Putamen (tissue), 1 donor: ENCODE data around the gene CD82.

Source experiments
- DNase-seq: peaks from one replicate; pipeline ENCODE4 v3.0.0-alpha.2; 2016; ENCODE audit warnings: low spot score

The CD82 gene

DNA sequence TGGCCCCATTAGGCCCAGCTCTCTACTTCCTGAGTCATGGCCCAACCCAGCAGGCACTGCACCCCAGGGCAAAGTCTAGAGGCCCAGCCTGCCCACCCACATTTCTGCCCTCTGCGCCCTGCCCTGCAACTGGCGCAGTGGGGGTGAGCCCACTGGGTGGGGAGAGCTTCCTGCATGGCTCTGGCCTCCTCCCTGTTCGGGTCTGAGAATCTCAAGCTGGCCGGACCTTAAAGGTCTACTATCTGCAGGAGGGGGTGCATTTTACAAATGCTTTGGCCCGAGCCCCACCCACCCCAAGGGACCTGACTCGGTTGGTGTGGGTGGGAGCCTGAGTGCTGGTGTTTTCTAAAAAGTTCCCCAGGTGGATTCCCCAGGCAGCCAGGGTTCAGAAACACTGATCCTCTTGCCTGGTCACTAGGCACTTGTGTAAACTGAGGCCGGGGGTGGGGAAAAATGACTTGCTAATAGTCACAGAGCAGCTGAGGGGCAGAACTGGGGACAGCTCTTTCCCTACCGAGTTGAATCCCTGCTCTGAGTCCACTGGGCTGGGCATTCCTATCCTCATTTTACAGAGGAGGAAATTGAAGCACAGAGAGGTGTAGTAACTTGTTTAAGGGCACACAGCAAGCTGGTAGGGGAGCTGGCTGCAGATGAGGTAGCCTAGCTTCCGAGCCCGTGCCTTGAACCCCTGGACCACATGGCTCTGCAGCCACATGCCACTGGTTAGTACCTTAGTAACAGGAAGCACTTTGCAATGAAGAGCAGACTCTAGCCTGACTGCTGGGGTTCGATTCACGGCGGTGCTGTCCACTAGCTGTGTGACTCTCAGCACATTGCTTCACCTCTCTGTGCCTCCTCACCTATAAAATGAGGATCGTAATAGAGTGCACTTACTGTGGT lies 36.3 kb downstream of the CD82 start:
- DNase-seq, result no peak

DNA sequence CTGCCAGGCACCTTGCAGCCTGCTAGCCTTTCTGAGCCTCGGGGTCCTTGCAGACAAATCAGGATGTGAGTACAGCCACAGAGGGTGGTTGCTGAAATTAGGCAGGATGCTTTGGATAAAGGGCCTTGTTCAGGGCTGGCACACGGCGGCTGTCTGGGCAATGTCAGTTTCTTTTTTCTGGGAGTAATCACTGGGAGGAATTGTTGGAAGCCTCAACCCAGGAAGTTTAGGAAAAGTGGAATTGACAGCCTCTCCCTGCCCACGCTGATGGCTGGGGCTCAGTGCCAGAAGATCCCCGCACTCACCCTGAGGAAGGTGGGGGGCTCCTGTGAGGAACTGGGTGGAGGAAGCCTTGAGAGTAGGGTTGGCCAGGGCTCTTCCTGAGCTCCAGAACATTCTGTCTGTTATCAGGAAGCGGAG lies 37.4 kb downstream of the CD82 start:
- no peak for DNase-seq

DNA sequence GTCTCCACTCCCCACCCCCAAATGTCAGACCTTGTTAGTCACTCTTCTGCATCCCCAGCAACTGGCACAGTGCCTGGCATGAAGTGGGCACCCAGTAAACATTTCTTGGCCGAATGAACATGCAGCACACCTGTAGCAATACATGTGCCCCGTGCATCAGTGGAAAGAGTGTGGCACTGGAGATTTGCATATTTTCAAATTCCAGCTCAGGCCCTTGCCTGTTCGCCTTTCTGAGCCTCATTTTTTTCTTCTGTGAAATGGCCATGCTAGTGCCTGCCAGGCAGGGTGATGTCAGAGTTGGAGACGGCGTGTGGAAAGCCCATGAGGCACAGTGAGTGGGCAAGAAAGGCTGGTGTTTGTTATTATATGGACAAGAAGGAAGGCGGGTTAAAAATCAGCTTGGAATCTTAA lies 38.7 kb downstream of the CD82 start:
- no peak for DNase-seq

DNA sequence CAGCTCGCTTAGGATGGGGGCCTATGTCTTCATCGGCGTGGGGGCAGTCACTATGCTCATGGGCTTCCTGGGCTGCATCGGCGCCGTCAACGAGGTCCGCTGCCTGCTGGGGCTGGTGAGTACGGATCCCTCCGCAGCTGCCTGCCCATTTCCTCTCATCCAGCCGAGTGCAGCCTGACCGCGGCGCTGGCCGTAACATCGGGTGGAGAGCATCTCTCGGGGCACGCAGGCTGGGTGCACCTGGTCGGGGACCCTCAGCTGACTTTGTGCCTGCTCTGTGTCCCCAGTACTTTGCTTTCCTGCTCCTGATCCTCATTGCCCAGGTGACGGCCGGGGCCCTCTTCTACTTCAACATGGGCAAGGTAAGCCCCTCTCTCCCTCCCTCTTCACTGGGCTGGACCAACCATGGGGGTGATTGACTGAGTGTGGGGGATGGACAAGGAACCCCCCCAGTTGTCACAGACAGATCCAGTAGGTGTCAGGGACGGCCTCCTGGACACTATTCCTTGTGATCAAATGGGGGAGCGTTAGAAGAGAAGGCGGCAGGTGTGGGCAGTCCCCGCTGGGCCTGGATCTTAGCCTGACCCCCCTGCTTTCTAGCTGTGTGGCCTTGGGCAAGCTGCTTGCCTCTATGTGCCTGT lies 39.7 kb downstream of the CD82 start:
- no peak for DNase-seq

DNA sequence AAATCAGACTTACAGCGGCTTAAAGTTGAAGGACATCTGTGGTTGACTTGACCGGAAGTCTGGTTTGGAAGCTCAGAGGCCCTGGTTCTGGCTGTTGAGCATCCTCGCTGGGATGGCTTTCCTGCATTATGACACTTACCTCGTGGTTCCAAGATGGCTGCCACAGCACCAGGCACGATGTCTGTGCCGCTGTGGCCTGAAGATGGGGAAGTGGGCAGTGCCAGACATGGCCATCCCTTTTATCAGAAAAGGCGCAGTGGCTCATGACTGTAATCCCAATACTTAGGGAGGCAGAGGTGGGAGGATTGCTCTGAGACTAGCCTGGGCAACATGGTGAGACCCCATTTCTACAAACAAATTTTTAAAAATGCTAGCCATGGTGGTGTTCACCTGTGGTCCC lies 40.5 kb downstream of the CD82 start:
- no peak for DNase-seq

DNA sequence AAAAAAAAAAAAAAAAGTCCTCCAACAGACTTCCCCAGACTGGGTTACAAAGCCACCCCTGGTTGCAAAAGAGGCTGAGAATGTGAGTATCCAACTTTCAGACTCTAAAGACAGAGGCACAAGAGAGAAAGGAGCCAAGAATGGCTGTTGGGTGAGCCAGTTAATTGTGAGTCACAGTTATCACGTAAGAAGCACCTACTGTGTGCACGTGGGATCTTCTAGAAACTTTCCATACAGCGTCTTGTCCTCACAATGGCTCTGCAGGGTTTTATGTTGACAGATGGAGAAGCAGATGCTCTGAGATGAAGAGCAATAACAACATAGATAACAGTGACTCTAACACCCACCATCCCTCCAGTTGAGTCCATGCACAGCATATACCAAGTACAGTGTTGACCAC lies 41.0 kb downstream of the CD82 start:
- no peak for DNase-seq

DNA sequence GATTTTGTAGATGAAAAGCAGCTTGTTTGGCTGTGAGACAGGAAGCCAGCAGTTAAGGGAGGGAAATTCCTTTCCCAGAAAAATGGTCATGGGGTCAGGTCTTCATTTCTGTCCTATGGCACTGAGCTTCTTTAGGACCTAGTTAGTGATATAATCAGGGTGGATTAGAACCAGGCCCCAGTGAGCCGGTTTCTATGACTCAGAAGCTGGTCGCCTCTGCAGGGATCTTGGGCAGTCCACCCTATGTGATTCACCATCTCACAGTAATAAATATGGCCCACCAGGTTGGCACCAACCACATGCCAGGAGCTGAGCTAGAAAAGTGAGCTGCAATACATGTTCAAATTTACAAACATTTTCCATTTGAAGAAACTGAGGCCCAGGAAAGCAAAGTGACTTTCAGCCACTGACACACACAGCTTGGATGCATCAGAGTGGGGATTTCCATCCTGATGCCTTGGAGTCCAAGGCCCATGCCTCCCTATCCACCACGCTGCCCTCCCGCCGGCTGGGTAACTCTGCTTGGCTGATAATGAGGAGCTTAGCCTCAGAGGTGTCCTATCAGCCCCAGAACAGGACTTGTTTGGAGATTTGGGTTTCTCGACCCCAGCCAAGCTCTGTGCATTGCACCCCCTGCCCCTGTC lies 42.0 kb downstream of the CD82 start:
- no peak for DNase-seq

DNA sequence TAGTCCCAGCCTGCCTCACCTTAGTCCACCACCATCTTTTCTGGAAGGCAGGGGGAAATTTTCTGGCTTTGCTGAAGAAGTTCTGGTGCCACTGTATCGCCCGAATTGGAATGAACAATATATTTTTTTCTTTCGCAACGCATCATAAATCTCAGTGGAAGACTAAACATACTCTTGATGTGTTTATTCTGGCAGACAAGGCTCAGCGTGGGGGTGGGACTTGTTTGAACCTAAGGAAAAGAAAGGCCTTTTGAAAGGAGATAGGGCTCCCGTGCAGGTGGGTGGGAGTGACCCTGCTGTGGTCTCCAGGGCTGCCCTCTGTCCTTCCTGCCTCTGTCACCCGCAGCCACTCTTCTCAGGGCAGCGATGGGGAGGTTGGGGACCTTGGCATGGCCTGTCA lies 42.5 kb downstream of the CD82 start:
- DNase-seq, result no peak

DNA sequence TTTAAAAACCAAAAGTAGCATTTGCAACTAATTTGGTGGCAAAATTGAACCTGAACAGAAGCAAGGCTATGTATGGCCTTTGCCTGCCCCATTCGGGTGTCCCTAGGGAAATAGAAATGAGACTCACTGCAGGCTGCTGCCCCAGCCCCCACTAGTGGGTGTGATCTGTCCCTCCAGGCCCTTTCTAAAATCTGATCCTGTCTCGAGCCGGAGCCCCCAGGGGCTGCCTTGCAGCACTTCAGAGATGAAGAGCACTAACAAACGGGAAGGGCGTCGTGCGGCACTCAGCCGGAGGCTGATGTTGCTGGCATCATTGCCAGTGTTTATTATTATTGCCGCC lies 43.2 kb downstream of the CD82 start:
- DNase-seq, result no peak

DNA sequence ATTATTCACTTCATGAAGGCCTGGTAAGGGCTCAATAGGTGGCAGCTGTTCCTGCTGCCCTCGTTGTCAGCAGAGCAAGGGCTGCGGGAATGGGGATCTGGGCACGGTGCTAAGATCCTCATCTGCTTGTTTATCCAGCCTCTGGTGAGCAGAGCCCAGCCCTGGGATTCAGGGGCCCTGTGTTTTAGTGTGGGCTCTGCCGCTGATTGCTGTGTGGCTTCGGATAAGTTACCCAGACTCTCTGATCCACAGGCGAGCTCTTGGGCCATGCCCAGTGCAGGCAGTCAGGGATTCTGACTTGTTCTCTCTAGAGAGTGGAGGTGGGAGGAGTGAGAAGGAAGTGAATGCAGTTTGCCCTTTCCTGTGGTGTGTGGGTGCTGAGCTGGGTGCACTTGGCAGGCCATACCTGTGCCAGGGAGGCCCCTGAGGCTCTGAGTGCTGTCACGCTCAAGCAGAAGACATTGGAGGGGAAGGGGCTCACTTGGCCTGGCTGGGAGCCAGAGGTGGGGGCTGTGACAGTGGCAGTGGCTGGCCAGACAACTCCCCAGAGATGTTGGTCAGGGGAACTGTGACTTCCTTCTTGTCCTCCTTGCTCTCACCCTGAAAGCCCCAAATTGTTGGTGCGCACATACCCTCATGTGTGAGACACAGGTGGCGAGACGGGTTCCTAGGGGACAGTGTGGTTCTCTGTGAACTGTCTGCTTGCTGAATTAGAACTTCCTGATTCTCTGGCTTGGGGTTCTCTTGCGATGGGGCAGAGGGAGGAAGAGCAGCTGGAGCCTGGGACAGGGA lies 43.7 kb downstream of the CD82 start:
- no peak for DNase-seq

DNA sequence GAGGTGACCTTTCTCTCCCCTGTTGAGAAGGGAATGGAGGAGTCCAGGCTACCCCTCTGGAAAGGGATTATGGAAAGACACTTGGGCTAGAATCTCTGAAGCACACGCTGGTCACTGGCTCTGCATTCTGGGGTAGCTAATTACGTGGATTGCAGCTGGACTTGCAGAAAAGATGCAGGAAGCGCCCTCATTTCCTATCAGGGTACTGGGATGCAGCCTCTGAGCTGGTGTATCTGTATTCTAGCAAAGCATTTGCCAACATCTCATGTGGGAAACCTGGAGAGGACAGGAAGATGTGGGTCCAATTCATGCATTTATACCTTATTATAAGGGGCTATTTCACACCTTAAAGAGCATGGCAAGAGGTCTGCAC lies 44.3 kb downstream of the CD82 start:
- no peak for DNase-seq

DNA sequence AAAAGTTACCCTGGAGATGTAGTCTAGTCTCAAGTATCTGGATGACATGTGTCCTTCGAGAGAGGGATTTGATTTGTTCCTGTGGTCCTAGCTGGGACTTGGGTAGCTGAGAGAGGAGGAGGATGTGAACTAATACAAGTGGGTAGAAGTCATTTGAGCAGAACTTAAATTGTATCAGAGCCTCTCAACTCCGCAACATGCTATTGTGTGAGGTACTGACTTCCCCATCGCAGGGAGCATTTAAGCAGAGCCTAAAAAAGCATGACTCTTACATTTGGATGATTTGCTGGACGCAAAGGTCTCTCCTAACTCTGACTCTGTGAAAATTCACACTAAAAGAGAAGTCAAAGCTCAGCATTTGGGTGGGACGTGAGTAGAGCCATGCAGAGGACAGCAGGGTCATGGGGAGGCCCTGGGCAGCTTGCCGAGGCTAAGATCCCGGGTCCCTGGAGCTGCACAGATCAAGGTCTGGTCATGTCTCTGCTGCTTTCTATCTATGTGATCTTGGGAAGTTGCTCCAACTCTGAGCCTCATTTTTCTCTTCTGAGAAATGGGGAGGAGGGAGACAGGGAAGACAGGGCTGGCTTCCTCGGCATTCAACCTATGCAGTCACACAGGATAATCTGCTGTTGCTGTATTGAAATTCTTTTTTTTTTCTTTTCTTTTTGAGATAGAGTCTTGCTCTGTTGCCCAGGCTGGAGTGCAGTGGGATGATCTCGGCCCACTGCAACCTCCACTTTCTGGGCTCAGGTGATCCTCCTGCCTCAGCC lies 44.9 kb downstream of the CD82 start:
- DNase-seq, result no peak

DNA sequence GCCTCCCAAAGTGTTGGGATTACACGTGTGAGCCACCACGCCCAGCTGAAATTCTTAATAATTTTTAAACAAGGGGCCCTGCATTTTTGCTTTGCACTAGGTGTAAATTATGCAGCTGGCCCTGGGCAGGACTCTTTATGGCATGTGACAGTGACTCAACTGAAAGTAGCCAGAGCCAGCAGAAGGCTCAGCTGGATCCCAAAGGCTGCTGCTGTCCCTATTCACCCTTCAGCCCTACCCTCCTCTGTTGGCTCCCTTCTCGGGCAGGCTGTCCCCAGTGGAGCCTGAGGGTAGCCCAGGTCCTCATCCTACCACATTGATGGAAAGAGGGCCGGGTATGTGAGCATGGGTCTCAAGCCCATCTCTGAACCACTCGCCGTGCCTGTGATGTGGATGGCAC lies 45.6 kb downstream of the CD82 start:
- no peak for DNase-seq

DNA sequence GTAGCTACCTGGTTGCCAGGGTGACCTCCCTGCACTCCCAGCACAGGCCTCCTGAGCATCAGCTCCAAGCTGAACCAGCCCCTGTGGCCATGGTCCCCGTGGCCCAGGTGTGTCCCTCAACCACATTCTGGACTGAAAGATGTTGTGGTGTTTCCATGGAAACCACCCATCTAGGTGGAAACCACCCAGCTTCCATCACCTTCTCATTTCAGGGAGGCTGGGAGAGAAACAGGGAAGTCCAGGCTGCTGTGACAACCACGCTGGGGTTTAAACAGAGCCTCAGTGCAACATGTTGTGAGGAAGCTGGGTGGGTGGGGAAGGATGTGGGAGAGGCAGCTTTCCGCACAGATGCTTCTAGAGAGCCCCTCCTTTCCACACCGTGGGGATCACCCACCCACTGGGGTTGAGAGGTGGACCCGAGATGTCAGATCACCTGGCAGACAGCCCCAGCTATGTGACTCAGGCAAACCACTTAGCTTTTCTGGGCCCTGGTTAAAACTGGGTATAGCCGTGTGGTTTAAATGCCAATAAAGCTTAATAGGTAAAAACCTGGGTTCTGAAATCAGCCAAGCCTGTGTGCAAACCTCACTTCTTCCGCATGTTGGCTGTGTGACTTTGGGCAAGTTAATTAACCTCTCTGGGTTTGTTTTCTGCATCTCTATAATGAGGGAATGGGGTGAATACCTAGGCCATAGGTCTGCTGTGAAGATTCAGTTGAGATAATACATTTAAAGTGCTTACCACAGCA lies 46.4 kb downstream of the CD82 start:
- no peak for DNase-seq

DNA sequence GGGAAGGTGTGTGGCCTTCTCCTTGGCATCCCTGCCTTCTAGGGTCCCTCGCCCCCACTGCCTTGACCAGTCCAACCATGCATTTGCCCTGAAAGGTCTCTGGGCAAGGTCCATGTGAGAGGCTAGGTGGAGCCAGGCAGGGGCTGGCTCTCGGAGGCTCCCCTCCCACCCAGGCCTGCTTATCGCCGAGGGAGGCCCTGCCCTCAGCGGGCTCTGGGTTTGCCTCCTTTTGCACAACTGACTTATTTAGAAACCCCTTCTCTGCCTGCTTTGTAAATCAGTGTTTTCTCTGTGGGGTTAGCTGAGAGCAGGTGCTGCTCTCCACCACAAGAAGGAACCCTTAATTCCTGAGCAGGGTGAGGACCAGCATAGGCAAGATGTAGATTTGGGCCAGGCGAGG lies 47.7 kb downstream of the CD82 start:
- no peak for DNase-seq

DNA sequence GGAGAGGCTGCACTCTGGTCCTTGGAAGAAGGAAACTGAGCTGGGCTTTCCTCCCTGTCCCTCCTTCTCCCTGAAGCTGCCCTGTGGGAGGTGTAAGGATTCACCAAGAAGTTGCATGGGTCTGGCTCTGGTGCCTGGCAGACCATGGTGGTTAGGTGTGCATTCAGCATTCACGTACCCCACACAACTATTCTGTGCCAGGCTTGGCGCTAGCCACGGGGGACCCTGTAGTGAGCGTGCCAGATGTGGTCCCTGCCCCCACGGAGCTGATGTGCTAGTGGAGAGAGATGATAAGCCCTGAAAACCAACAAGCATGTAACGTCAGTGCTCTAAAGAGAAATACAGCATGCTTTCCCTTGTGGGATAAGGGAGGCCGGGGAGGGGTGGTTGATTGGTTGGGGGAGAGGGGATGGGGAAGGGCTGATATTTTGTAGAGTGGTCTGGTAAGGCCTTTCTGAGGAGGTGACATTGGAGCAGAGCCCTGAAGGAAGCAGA lies 48.9 kb downstream of the CD82 start:
- DNase-seq, result no peak

DNA sequence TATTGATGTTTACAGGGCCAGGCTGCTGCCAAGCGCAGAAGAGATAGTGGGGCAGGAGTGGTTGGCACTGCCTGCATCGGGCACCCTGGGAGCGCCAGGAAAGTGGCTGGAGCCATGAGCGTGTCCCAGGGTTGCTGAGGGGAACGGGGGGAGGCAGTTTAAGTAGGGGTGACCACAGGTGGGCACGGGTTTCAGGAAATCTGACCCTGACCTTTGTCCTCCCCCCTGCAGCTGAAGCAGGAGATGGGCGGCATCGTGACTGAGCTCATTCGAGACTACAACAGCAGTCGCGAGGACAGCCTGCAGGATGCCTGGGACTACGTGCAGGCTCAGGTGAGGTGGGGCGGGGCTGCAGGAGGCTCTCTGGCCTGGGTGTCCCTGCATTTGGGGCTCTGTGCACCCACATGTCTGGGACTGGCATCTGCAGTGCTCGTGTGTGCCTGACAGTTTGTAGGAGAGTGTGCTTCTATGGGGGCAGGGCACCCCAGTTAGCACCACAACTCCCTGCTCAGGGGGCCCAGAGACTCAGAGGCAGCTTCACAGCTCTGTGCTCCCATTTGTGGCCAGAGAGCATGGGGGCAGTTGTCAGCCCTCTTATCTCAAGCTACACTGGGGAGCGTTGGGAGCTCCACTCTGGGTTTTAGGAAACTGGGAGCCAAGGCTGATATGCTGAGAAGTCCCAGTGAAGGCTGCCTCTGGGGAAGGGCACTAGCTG lies 49.7 kb downstream of the CD82 start:
- no peak for DNase-seq

DNA sequence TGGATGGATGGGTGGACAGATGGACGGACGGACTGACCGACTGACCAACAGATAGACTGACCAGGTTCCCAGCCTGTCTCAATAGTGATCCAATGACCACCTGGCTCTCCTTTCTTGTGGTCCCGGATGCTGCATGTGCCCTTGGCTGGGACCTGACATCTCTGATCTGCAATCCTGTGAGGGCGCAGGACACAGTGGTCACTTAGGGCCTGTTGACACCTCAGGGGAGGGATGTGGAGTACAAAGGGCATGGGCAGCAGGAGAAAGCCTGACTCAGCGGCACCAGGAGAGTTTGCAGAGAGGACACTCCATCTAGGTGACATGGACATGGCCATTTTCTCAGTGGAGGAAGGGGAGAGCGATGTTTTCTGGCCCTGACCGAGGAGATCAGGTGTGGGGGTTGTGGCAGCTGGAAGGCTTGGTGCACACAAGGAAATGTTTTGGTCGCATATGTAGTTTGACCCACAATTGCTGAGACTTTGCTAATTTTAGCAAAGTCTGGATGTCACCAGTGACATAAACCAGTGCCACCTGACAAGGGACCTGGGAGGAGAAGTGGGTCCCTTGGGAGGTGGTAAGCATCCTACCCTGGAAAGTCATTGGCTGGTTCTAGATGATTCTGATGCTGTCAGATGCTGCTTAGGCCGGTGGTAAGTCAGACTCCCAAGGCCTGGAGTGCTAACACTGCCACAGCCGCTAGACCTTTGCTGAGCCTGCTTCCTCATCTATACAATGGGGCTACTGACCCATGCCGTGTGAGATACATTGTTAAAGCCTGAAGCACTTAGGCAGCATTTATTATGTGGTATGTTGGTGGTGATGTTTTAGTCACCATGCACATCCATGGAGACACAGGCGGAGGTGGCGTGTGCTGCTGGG lies 50.7 kb downstream of the CD82 start:
- DNase-seq, result no peak
